Colonic mucosa (tissue), 4 donors: ENCODE data around the gene COMMD1. TPM values are rescaled to one million over a fixed set of nuclear protein-coding genes. Genes with fewer than 3 reads are reported as not detected.
"Not testable (repeated sequence)": the region's sequence is repeated elsewhere in the genome, so short reads cannot be mapped to it uniquely, and the experiment has no call there.

Source experiments
- DNase-seq: peaks from one replicate; pipeline ENCODE4 v3.0.0-alpha.2; 2020
- H3K27ac ChIP-seq: fragments of 200-600 bp; one replicate; pipeline ENCODE4 v1.8.0; 2021
- H3K27me3 ChIP-seq: fragments of 200-600 bp; one replicate; pipeline ENCODE4 v1.8.0; 2021
- H3K36me3 ChIP-seq: fragments of 200-600 bp; one replicate; pipeline ENCODE4 v1.8.0; 2021
- H3K4me1 ChIP-seq: fragments of 200-600 bp; one replicate; pipeline ENCODE4 v1.8.0; 2021; ENCODE audit warnings: mild to moderate bottlenecking
- H3K4me3 ChIP-seq: fragments of 200-600 bp; one replicate; pipeline ENCODE4 v1.8.0; 2021
- H3K9ac ChIP-seq, 2 donors: one replicate each; pipeline ENCODE4 v1.7.0; 2013; ENCODE audit warnings: control low read depth in 2 of 2, low read depth in 2 of 2, low read length in 2 of 2
- H3K9me3 ChIP-seq: fragments of 200-600 bp; one replicate; pipeline ENCODE4 v1.8.0; 2021
- intact Hi-C: fragments of 100-400 bp; cut with DNase I; formaldehyde crosslinking; loops from one replicate; pipeline ENCODE4 v1.14.1; 2022
- total RNA-seq, 2 donors: library from RNA; stranded (reverse); fragmentation: NEBNext Ultra II Directional in 1 of 2; extraction: Animal tissue kit (Norgen Biotek cat#: 25700) in 1 of 2; gene quantifications; one replicate each; pipeline ENCODE4 v1.2.1, GENCODE V29; 2021
- TF ChIP-seq, protein P1 (sequence below): fragments of 200-600 bp; IDR thresholded peaks from one replicate; pipeline ENCODE4 v1.8.0; 2022; ENCODE audit warnings: antibody characterized with exemption, mild to moderate bottlenecking
- donor health status: healthy.
- donor health status: DM: no; HTN: no; CAD: no.
- donor health status: DM: no; HTN: no; CAD: no.

COMMD1 gene
- total RNA-seq, 2 donors from 2014 or later, result 22.2 to 24.4 TPM

DNA sequence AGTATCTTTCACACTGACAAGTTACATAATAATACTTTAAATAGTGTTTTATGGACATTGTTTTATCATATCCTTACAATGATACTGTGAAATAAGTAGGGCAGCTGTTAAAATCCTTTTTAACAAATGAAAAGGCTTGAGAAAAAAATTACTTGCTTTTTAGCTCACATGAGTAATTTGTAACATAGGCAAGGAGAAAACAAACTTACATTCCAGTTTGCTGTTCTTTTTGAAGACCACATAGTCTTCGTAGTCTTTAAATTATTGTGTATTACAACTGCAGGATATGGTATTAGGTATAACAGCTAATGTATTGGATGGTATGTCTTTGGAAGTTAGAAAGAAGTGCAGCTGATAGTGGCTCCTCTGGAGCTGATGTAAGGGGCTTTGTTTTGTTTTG, 130.8 kb downstream of the COMMD1 start:
- Histone ChIP-seq H3K27me3 (no peaks in the 10 kb centered on the region), H3K4me1 (no peaks in the 10 kb centered on the region), H3K9ac (no peak overlapping the region), H3K4me3 (no peak overlapping the region), H3K9me3 (no peaks in the 10 kb centered on the region), H3K36me3 (no peaks in the 10 kb centered on the region), H3K27ac (no peak overlapping the region)
- TF ChIP-seq, protein P1, sequence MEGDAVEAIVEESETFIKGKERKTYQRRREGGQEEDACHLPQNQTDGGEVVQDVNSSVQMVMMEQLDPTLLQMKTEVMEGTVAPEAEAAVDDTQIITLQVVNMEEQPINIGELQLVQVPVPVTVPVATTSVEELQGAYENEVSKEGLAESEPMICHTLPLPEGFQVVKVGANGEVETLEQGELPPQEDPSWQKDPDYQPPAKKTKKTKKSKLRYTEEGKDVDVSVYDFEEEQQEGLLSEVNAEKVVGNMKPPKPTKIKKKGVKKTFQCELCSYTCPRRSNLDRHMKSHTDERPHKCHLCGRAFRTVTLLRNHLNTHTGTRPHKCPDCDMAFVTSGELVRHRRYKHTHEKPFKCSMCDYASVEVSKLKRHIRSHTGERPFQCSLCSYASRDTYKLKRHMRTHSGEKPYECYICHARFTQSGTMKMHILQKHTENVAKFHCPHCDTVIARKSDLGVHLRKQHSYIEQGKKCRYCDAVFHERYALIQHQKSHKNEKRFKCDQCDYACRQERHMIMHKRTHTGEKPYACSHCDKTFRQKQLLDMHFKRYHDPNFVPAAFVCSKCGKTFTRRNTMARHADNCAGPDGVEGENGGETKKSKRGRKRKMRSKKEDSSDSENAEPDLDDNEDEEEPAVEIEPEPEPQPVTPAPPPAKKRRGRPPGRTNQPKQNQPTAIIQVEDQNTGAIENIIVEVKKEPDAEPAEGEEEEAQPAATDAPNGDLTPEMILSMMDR, result no peak
- DNase-seq, result no peak
- intact Hi-C loops, result no loop called here

DNA sequence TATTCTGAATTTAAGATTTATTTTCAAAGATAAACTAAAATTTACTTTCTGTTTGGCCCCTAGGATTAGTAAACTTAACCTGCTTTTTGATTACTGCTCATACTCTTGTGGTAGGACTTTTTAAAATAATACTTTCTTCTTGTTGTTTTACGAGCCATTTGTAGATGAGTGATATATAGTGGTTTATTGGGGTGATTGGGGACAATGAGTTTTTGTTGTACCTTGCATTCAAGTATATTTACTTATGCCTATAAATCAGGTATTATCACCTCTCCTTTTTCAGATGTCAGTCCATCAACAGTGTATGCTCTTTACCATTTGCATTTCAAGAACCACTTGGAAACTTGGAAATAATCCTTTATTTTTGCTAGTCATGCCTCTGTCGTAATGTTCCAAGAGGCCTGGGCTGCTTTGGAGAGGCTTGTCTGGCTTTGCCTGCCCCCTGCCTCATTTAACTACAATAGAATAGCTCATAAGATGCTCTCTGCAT, 131.3 kb downstream of the COMMD1 start:
- TF ChIP-seq, protein P1, result no peak
- H3K36me3 ChIP-seq, result no peaks in the 10 kb centered on the region
- H3K9me3 ChIP-seq, result no peaks in the 10 kb centered on the region
- H3K4me1 ChIP-seq, result no peaks in the 10 kb centered on the region
- H3K27ac ChIP-seq, result no peak overlapping the region
- H3K27me3 ChIP-seq, result no peaks in the 10 kb centered on the region
- intact Hi-C loops, result no loop called here
- no peak for DNase-seq
- H3K4me3 ChIP-seq, result no peak overlapping the region
- no peak overlapping the region for H3K9ac ChIP-seq

DNA sequence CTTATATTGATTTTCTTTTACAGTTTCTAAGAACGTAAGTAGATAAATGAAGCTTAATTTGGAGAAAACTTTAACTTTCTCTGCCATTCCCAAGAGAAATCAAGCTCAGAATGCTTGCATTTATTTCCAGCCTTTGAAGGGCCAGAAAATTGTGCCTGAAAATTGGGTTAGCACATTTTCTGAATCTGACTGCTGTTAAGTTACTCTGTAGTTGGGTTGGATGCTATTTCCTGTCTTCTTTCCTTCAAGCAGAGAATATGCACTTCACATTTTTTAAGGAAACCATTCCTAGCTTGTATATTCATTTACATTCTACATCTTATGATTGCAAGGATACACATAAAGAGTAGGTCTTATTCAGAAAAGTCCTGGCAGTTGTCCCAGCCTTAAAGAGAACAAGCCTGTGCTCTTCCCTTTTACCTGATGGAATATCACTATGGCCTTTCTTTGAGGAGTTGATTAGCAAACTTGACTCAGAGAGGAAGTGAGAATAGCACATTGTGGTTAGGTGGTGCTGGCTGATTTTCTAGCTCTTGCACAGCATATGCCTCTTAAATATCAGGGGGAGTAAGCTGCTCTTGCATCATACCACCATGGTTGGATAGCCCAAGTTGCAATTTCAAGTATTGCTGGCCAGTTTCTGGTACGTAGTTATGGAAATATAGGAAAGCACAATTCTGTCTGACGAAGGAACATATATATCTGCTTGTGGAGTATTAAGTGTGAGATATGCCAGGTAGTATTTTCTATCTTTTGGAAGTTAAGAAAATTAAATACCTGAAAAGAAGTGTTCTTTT, 133.7 kb downstream of the COMMD1 start:
- Histone ChIP-seq H3K36me3 (no peaks in the 10 kb centered on the region), H3K9me3 (no peaks in the 10 kb centered on the region), H3K4me1 (peaks cover 4% of the 10 kb centered on the region), H3K27ac (no peak overlapping the region), H3K27me3 (no peaks in the 10 kb centered on the region), H3K9ac (no peak overlapping the region), H3K4me3 (no peak overlapping the region)
- TF ChIP-seq, protein P1, result no peak
- intact Hi-C loops, result no loop called here
- no peak for DNase-seq

DNA sequence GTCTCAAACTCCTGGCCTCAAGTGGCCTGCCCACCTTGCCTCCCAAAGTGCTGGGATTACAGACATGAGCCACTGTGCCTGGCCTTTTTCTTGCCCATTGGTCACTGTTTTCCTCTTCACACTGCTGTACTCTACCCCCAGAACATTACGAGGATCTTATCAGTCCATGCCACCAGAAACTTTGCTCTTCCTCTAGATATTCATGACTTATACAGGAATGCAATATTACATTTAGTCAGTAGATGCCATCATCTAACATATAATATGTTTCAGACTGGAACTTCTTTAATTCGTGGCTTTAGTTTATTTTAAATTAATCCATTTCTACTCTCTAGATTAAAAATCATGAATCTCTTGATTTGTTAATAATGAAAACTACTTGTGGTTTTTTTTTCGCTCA, 135.5 kb downstream of the COMMD1 start:
- intact Hi-C loops, result no loop called here
- DNase-seq, result no peak

DNA sequence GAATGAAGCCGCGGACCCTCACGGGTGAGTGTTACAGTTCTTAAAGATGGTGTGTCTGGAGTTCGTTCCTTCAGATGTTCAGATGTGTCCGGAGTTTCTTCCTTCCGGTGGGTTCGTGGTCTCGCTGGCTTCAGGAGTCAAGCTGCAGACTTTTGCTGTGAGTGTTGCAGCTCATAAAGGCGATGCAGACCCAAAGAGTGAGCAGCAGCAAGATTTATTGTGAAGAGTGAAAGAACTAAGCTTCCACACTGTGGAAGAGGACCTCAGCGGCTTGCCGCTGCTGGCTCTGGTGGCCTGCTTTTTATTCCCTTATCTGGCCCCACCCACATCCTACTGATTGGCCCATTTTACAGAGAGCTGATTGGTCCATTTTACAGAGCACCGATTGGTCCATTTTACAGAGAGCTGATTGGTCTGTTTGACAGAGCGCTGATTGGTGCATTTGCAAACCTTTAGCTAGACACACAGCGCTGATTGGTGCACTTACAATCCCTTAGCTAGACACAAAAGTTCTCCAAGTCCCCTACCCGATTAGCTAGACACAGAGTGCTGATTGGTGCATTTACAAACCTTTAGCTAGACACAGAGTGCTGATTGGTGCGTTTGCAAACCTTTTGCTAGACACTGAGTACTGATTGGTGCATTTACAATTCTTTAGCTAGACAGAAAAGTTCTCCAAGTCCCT, 136.4 kb downstream of the COMMD1 start:
- DNase-seq, H3K27me3 ChIP-seq, intact Hi-C loops, H3K27ac ChIP-seq, H3K36me3 ChIP-seq, H3K4me3 ChIP-seq, H3K9ac ChIP-seq, H3K4me1 ChIP-seq, H3K9me3 ChIP-seq: not testable (repeated sequence)

More for the DNA sequence above, 135.5 kb downstream of the COMMD1 start:
- H3K36me3 ChIP-seq, result no peaks in the 10 kb centered on the region
- H3K4me3 ChIP-seq, result no peak overlapping the region
- TF ChIP-seq, protein P1, result no peak
- H3K4me1 ChIP-seq, result peaks cover 4% of the 10 kb centered on the region
- no peak overlapping the region for H3K9ac ChIP-seq
- H3K9me3 ChIP-seq, result no peaks in the 10 kb centered on the region
- no peak overlapping the region for H3K27ac ChIP-seq
- no peaks in the 10 kb centered on the region for H3K27me3 ChIP-seq

DNA sequence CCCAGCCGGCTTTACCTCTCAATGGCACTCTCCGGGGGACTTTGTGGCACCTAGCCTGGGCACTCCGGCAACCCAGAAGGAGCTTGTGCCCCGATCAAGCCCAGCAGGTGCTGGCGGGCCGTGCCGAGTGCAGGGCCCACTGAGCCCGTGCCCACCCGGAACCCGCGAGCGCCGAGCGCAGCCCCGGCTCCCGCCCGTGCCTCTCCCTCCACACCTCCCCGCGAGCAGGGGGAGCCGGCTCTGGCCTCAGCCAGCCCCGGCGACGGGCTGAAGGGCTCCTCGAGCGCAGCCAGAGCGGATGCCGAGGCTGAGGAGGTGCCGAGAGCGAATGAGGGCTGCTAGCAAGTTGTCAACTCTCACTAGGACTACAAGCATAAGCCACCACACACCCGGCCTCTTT, 136.9 kb downstream of the COMMD1 start:
- Histone ChIP-seq H3K4me1 (peaks cover 4% of the 10 kb centered on the region), H3K9me3 (no peaks in the 10 kb centered on the region), H3K9ac (no peak overlapping the region), H3K36me3 (no peaks in the 10 kb centered on the region), H3K27me3 (no peaks in the 10 kb centered on the region), H3K4me3 (no peak overlapping the region), H3K27ac (no peak overlapping the region)
- intact Hi-C loops, result no loop called here
- no peak for DNase-seq
- TF ChIP-seq, protein P1, result no peak
